Heart left ventricle (tissue), 16 donors: Measurements from ENCODE around the gene NLRC5. TPM values are rescaled to one million over a fixed set of nuclear protein-coding genes. Genes with fewer than 3 reads are reported as not detected.
A peak's percentile ranks its signal among the peaks of the same experiment; 100 is the strongest.

Experiments used
- ATAC-seq, 4 donors: fragments of 200-7000 bp; cut with Tn5 transposase; one replicate each; pipeline ENCODE4 v1.9.1; 2020 to 2022; ENCODE audit warnings: moderate library complexity in 4 of 4, mild to moderate bottlenecking in 3 of 4, moderate number of reproducible peaks in 1 of 4
- DNase-seq, 5 donors: peaks; one replicate each; pipeline ENCODE4 v3.0.0-alpha.2; 2020
- H3K27ac ChIP-seq, 12 donors: fragments of 200-600 bp; sonication (generic) in 4 of 12; one replicate each; pipeline versions ENCODE4 v1.5.0 to v1.8.0; 2016 to 2022; ENCODE audit warnings: mild to moderate bottlenecking in 2 of 12
- H3K27me3 ChIP-seq, 9 donors: fragments of 200-600 bp; sonication (generic) in 2 of 9; one replicate each; pipeline versions ENCODE4 v1.5.1 to v1.8.0; 2016 to 2022; ENCODE audit warnings: mild to moderate bottlenecking in 3 of 9
- H3K36me3 ChIP-seq, 9 donors: fragments of 200-600 bp; sonication (generic) in 2 of 9; one replicate each; pipeline versions ENCODE4 v1.5.0 to v1.8.0; 2018 to 2022; ENCODE audit warnings: mild to moderate bottlenecking in 2 of 9
- H3K4me1 ChIP-seq, 12 donors: fragments of 200-600 bp; sonication (generic) in 4 of 12; one replicate each; pipeline versions ENCODE4 v1.5.0 to v1.8.0; 2016 to 2022; ENCODE audit warnings: mild to moderate bottlenecking in 3 of 12
- H3K4me3 ChIP-seq, 12 donors: fragments of 200-600 bp; sonication (generic) in 4 of 12; one replicate each; pipeline versions ENCODE4 v1.5.0 to v1.8.0; 2017 to 2022; ENCODE audit warnings: mild to moderate bottlenecking in 9 of 12, moderate library complexity in 4 of 12
- H3K9me3 ChIP-seq, 12 donors: fragments of 200-600 bp; sonication (generic) in 4 of 12; one replicate each; pipeline versions ENCODE4 v1.5.0 to v1.8.0; 2016 to 2022; ENCODE audit warnings: mild to moderate bottlenecking in 1 of 12
- POLR2A ChIP-seq, 2 donors: fragments of 450-650 bp; IDR thresholded peaks; one replicate each; pipeline ENCODE4 v1.6.1; 2017; ENCODE audit warnings: antibody characterized with exemption in 2 of 2, mild to moderate bottlenecking in 2 of 2, moderate library complexity in 2 of 2
- WGBS, 4 donors: extraction: QIAGEN DNeasy Blood & Tissue Kit in 2 of 4; methylation state at CpG; one replicate each; pipeline versions ENCODE4 v1.1.5 to v1.1.7; 2013 to 2018; 5-methylcytosine and 5-hydroxymethylcytosine counted together
- intact Hi-C, 10 donors: fragments of 100-400 bp; cut with DNase I; formaldehyde crosslinking; loops; one replicate each; pipeline versions ENCODE4 v1.11.1 to v1.14.2; 2022
- polyA plus RNA-seq, 2 donors: library from polyadenylated mRNA; stranded (reverse); fragments of 200-250 nt; gene quantifications; one replicate each; pipeline ENCODE4 v1.2.3, GENCODE V29; 2013
- total RNA-seq, 9 donors: library from RNA; depleted of rRNA in 2 of 9; stranded (reverse); fragments of >200 nt in 2 of 9; fragmentation: NEBNext Ultra II Directional in 3 of 9; extraction: Animal tissue kit (Norgen Biotek cat#: 25700) in 3 of 9; gene quantifications; one replicate each; pipeline versions ENCODE4 v1.1.0 to v1.2.4, GENCODE V29; 2016 to 2023
- TF ChIP-seq, protein P1 (sequence below), 12 donors: fragments of 200-600 bp; sonication (generic) in 4 of 12; IDR thresholded peaks; one replicate each; pipeline versions ENCODE4 v1.5.0 to v1.8.0; 2018 to 2022; ENCODE audit warnings: antibody characterized with exemption in 12 of 12, mild to moderate bottlenecking in 5 of 12
- donor health status: ischemic (EF 13 %, LVEDD 7.1; RV severe dilation, severe dysfunction).
- donor health status: healthy with polysubstance abuse.
- donor health status: DM: no; HTN: yes; CAD: no.
- donor health status: DM: no; HTN: no; CAD: no.
- donor health status: ischemic (EF 25% LVEDD 6.9; RV normal size, moderate dysfunction).
- donor health status: ischemic (EF 25% LVEDD 5.7; RV mildly dilated, moderate dysfunction).
- donor health status: healthy.
- donor health status: DM: yes; HTN: yes; CAD: no.
- donor health status: ischemic (EF 35%, LVEDD 5.7; RV mildly dilated, moderate dysfunction).
- donor health status: nonischemic (EF 11% LVEDD 7.7; RV severe dilation, severe dysfunction).
- donor health status: DM: yes; HTN: yes; CAD: no.
- donor health status: PGD.
- donor health status: ischemic (EF 29% LVEDD 5.4; RV normal size, mild dysfunction).
- donor health status: nonischemic (EF 23%, LVEDD 6.1; RV moderate dilation, normal function).

NLRC5 gene
- total and polyA plus RNA-seq, 11 donors, result 5.8 to 98.6 (median 9.9) TPM

- Histone ChIP-seq H3K27ac (peak overlapping the region in 11 of 12 donors; percentile 1 to 90 (median 78)), H3K9me3 (peaks cover 0 to 5% (median 0%) of the 10 kb centered on the region in 12 donors), H3K36me3 (peaks cover 0 to 31% (median 10%) of the 10 kb centered on the region in 9 donors), H3K4me3 (peak overlapping the region in 1 of 12 donors; percentile 6), H3K27me3 (no peaks in the 10 kb centered on the region), H3K4me1 (peaks cover 0 to 68% (median 6%) of the 10 kb centered on the region in 12 donors)
- TF ChIP-seq, protein P1, sequence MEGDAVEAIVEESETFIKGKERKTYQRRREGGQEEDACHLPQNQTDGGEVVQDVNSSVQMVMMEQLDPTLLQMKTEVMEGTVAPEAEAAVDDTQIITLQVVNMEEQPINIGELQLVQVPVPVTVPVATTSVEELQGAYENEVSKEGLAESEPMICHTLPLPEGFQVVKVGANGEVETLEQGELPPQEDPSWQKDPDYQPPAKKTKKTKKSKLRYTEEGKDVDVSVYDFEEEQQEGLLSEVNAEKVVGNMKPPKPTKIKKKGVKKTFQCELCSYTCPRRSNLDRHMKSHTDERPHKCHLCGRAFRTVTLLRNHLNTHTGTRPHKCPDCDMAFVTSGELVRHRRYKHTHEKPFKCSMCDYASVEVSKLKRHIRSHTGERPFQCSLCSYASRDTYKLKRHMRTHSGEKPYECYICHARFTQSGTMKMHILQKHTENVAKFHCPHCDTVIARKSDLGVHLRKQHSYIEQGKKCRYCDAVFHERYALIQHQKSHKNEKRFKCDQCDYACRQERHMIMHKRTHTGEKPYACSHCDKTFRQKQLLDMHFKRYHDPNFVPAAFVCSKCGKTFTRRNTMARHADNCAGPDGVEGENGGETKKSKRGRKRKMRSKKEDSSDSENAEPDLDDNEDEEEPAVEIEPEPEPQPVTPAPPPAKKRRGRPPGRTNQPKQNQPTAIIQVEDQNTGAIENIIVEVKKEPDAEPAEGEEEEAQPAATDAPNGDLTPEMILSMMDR (IDR thresholded peaks at IDR 0.05), result no peak
- no peak for TF ChIP-seq POLR2A (IDR thresholded peaks at IDR 0.05)
- 73 to 99% (median 88%) methylated on average over 2 of the region's 2 CpGs for WGBS, 4 donors
- DNase-seq (no peak), ATAC-seq (no peak)
- intact Hi-C loops, result loop anchor here in 1 of 10 donors (2.0 kb wide), 1 partner anchor 25 kb away; the partner anchor contains the start of gene NLRC5
Observed at GRCh38 chr16:57013902-57014301, 24.5 kb downstream of the NLRC5 start.

GRCh38 chr16:57016301-57016700, 26.9 kb downstream of the NLRC5 start:
- peaks cover 0 to 50% (median 6%) of the 10 kb centered on the region in 12 donors for H3K4me1 ChIP-seq
- no peak for TF ChIP-seq POLR2A (IDR thresholded peaks at IDR 0.05)
- TF ChIP-seq, protein P1 (IDR thresholded peaks at IDR 0.05), result no peak
- WGBS, 4 donors, result 88 to 94% (median 92%) methylated on average over 6 of the region's 6 CpGs
- H3K9me3 ChIP-seq, result peaks cover 0 to 5% (median 0%) of the 10 kb centered on the region in 12 donors
- no peak overlapping the region for H3K4me3 ChIP-seq
- intact Hi-C loops, result loop anchor here in 1 of 10 donors (2.0 kb wide), 1 partner anchor 52 kb away; no protein-coding TSS in a partner anchor
- no peak for ATAC-seq
- no peak overlapping the region for H3K27ac ChIP-seq
- H3K36me3 ChIP-seq, result peaks cover 0 to 53% (median 29%) of the 10 kb centered on the region in 9 donors
- H3K27me3 ChIP-seq, result no peaks in the 10 kb centered on the region
- DNase-seq, result no peak

- H3K27ac ChIP-seq, result peak overlapping the region in 2 of 12 donors; percentile 13 to 37
- DNase-seq (no peak), ATAC-seq (no peak)
- H3K27me3 ChIP-seq, result no peaks in the 10 kb centered on the region
- H3K4me1 ChIP-seq, result peaks cover 0 to 44% (median 6%) of the 10 kb centered on the region in 12 donors
- peaks cover 0 to 58% (median 34%) of the 10 kb centered on the region in 9 donors for H3K36me3 ChIP-seq
- H3K4me3 ChIP-seq, result no peak overlapping the region
- TF ChIP-seq, protein P1 (IDR thresholded peaks at IDR 0.05), result no peak
- no peak for TF ChIP-seq POLR2A (IDR thresholded peaks at IDR 0.05)
- H3K9me3 ChIP-seq, result peaks cover 0 to 5% (median 0%) of the 10 kb centered on the region in 12 donors
- WGBS, 4 donors, result 87 to 95% (median 90%) methylated on average over 6 of the region's 6 CpGs
- intact Hi-C loops, result loop anchor here in 1 of 10 donors (2.0 kb wide), 1 partner anchor 52 kb away; no protein-coding TSS in a partner anchor
Observed at GRCh38 chr16:57016831-57017230, 27.5 kb downstream of the NLRC5 start.

GRCh38 chr16:57017251-57017650, 27.9 kb downstream of the NLRC5 start:
- Histone ChIP-seq H3K9me3 (peaks cover 0 to 5% (median 0%) of the 10 kb centered on the region in 12 donors), H3K27me3 (no peaks in the 10 kb centered on the region), H3K4me1 (peaks cover 0 to 42% (median 6%) of the 10 kb centered on the region in 12 donors), H3K27ac (peak overlapping the region in 2 of 12 donors; percentile 13 to 37), H3K4me3 (no peak overlapping the region), H3K36me3 (peaks cover 0 to 62% (median 37%) of the 10 kb centered on the region in 9 donors)
- no peak for DNase-seq
- no peak for TF ChIP-seq POLR2A (IDR thresholded peaks at IDR 0.05)
- TF ChIP-seq, protein P1 (IDR thresholded peaks at IDR 0.05), result no peak
- 53 to 67% (median 60%) methylated on average over 1 of the region's 1 CpG for WGBS, 4 donors
- ATAC-seq, result peak in 3 of 4 donors; percentile 25 to 65 (median 31)
- intact Hi-C loops, result loop anchor here in 1 of 10 donors (2.0 kb wide), 1 partner anchor 52 kb away; no protein-coding TSS in a partner anchor
